GM18508 (cell line): ENCODE results near the gene ALG13.
"Not testable (repeated sequence)": the region's sequence is repeated elsewhere in the genome, so short reads cannot be mapped to it uniquely, and the experiment has no call there.

Source experiments
- ATAC-seq: cut with Tn5 transposase; IDR thresholded peaks from one replicate; pipeline ENCODE4 v1.9.1; 2021; ENCODE audit warnings: moderate number of reproducible peaks; ENCODE audit not compliant: insufficient read depth, unreplicated experiment

ALG13 gene

DNA sequence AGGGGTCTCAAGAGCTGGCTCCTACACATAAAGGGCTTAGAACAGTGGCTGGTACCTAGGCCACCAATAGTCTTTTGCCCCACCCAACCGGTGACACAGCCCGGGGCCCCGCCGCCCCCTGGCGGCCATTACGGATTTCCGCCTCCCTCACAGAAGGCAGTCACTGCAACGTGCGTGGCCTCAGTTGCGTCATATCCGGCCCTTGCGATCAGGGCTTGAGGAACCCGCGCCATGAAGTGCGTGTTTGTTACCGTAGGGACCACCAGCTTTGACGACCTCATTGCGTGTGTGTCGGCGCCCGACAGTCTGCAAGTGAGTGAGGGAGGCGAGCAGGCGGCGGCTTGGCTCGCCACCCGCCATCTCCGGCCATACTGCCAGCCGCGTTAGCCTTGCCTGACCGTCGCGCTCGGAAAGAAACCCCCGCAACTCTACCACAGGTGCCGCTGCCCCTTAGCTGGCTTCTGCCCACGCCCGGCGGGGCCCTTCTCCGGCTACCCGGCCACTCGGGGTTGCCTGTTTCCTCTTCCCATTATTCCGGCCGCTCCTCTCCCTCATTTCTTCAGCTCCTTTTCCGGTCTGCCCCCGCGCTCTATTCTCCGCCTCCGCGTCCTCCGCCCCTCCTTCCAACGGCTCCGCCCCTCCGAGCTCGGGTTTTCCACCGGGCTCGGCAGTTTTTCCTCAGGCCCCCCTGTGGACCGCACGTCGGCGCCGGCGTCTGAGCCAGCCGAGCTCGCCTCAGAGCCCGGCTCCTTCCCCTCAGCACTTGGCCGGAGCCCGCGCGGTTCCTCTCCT lies at the start of gene ALG13:
ALG13 (plus strand) TSS at position 183 of the 792 bp plus-strand sequence; CDS start at position 232, 49 bp downstream.
- peak; percentile 71 for ATAC-seq

GRCh38 chrX:111634823-111635729 lies 45.9 kb upstream of the ALG13 start:
- no peak for ATAC-seq

DNA sequence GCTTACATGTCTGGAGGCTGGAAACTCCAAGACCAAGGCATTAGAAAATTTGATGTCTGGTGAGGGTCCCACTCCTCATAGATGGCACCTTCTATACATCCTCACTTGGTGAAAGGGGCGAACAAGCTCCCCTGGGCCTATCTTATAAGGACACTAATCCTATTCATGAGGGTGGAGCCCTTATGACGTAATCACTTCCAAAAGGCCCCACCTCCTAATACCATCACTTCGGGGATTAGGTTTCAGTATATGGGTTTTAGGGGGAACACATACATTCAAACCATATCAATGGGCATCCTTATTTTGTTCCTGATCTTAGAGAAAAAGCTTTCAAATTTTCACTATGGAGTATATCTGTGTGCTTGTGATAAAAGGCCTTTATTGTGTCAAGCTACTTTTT lies 39.0 kb upstream of the ALG13 start:
- ATAC-seq = no peak

GRCh38 chrX:111645165-111645564 lies 35.8 kb upstream of the ALG13 start:
- ATAC-seq = not testable (repeated sequence)

GRCh38 chrX:111645607-111646006 lies 35.4 kb upstream of the ALG13 start:
- ATAC-seq = no peak

- no peak for ATAC-seq
Measured at GRCh38 chrX:111646515-111646914, 34.5 kb upstream of the ALG13 start.

- no peak for ATAC-seq
Measured at GRCh38 chrX:111648802-111649201, 32.2 kb upstream of the ALG13 start.

DNA sequence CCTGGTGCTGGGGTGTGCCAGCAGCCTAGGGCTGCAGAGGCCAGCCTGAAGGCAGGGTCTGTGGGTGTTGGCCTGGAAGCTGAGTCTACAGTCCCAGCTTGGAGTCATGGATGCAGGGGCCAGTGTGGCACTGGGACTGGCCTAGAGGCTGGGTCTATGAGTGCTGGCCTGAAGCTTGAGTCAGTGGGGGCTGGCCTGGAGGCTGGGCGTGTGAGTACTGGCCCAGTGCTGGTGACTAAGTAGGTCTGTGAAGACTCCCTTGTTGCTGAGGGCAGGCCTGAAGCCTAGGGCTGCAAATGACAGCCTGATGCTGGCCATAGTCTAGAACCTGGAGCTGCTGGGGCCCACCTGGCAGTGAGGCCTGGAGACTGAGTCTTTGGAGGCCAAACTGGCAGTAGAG lies 31.3 kb upstream of the ALG13 start:
- no peak for ATAC-seq

- no peak for ATAC-seq
Measured at GRCh38 chrX:111650845-111651244, 30.1 kb upstream of the ALG13 start.

DNA sequence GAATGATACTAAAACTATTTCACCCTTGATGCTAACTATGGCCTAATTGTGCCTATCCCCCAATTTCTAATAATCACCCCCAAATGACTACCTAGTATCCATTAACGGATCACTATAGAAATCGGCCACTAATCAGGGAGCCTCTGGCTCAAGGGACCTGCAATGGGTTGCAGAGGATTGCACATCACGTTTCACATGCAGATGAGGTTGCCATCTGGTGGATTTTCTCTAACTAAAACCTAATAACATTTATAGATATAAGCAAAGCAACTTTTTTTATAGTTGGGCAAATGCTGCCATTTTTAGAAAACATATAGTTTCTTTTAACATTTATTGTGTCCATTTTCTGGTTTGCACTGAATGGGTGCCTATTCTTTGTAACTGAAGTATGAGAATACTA lies 28.3 kb upstream of the ALG13 start:
- ATAC-seq = no peak

DNA sequence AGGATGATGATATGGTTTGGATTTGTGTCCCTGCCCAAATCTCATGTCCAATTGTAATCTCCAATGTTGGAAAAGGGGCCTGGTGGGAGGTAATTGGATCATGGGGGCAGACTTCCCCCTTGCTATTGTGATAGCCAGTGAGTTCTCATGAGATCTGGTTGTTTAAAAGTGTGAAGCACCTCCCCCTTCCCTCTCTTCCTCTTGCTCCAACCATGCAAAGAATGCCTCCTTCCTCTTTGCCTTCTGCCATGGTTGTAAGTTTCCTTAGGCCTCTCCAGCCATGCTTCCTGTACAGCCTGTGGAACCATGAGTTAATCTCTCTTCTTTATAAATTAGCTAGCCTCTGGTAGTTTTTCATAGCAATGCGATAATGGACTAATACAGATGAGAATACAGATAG lies 19.7 kb upstream of the ALG13 start:
- ATAC-seq = no peak

DNA sequence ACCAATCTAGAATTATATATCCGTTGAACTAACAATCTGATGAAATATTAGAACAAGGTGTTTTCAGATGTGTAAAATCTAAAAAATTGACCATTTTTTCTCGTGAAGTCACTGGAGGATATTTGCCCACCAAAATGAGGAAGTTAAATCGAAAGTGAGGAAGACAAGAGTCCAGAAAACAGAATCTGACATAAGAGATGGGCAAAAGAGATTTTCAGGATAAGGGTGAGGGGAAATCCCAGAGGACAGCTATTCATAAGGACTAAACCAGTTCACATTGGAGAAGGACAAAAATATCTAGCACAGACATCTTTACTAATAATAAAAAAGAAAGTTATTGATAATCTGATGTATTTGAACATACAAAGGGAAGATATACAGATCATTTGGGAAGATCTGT lies 18.7 kb upstream of the ALG13 start:
- no peak for ATAC-seq

DNA sequence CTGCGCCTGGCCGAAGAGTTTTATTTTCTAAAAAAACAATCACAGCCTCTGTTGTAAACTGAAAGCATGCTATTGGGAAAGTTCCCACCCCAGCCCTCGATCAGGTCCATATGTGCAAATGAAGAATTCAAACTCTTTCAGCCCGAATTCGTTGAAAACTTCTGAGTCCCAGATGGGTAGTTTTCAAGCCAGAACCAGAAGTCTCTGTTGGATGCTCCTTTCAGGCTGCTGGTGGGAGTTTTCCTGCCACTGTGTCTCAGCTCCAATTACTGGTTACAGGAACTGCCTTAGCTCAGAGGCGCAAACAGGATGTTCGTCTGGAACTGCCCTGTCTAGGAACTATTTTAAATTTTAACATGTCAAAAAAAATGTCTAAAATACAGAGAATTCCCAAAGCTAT lies 9.3 kb upstream of the ALG13 start:
- ATAC-seq = no peak

GRCh38 chrX:111687305-111687704 lies 6.3 kb downstream of the ALG13 start:
- ATAC-seq = peak; percentile 47

DNA sequence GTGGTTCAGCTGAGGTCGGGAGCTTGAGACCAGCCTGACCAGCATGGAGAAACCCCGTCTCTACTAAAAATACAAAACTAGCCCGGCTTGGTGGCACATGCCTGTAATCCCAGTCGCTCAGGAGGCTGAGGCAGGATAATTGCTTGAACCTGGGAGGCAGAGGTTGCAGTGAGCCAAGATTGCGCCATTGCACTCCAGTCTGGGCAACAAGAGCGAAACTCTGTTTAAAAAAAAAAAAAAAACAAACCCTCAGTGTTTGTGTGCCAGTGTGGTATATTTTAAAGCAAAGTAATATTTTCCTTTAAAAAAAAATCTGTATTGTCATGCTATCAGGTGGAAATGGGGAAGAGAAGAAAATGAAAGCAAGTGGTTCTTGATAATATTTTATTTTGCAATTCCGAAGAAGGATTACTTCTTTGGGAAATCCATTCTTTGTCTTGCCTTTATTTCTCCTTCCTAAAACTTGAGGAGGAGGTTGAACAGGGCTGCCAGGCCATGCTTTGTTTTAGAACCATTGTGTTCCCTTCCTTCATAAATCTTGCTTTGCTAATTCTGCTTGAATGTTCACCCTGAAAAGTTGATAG lies 14.4 kb downstream of the ALG13 start:
- ATAC-seq = no peak

DNA sequence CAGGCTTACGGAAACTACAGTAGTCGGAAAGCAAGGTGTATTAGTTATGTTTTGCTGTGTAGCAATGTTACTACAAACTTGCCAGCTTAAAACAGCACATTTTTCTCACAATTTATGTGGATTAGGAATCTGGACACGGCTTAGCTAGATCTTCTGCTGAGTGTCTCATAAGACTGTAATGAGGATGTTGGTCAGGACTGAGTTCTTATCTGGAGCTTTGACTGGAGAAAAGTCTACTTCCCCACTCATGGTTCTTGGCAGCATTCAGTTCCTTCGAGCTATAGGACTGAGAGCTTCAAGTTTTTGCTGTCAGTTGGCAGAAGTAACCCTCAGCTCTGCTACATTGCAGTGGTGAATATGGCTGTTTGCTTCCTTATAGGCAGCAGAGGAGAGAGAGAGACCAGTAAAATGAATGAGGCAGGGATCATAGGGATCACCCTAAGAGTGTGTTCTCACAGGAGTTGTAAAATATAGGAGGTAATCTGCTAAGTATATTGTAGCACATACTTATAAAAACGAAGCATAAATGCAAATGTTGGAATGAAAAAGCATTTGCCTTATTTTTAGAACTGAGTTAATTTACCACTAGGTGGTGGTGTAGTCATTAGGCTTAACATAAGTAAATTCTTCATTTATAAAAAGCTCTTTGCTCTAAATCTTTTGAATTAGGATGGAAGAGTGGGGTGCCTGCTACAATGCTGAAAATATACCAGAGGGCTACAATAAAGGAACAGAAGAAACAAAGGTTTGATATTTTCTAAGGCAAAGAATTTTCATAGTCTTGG lies 38.6 kb downstream of the ALG13 start:
- ATAC-seq = no peak

DNA sequence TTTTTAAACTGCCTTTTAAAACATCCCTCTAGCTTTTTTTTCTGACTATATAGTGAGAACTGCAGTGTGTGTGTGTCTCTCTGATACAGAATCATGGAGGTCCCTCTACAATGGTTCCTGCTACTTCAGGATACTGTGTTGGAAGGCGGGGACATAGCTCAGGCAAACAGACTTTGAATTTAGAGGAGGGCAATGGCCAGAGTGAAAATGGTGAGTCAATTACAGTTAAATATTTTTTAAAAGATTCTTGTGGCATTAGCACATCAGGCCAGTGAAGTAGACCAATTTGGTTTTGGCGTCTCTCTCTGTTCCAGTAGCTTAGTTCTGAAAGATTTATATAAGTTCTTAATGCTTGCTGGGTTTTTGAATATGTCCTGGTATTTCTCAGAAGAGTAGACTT lies 47.1 kb downstream of the ALG13 start:
- no peak for ATAC-seq

DNA sequence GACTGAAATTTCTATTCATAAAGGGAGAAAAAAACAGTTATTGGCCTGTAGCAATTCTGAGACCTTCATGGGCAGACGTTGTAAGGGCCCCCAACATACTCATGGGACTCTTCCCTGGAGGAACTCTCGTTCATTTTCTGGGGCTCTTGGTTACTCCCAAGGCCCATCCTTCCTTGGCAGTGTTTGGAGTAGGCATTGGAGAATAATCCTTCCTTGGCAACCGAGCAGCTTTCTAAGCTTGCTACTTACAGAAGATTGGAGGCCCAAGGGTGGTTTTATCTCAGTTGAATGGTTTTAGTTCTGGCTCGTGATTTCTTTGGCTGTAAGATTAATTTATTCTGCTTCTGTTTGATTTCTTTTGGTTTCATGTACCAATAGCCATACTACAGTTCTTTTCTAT lies 50.4 kb downstream of the ALG13 start:
- ATAC-seq = no peak

GRCh38 chrX:111736571-111736970 lies 55.6 kb downstream of the ALG13 start:
- no peak for ATAC-seq

GRCh38 chrX:111742018-111742417 lies 61.0 kb downstream of the ALG13 start:
- no peak for ATAC-seq
